T-helper 22 cell (primary cell): ENCODE data around the gene TTC12.
"Not testable (repeated sequence)": the region's sequence is repeated elsewhere in the genome, so short reads cannot be mapped to it uniquely, and the experiment has no call there.

Experiments
- DNase-seq: peaks from one replicate; pipeline ENCODE4 v3.0.0-alpha.2; 2020; ENCODE audit warnings: low read depth

TTC12 gene

GRCh38 chr11:113286509-113287497 lies 27.6 kb upstream of the TTC12 start:
- DNase-seq = no peak

GRCh38 chr11:113287801-113288200 lies 26.6 kb upstream of the TTC12 start:
- DNase-seq = no peak

DNA sequence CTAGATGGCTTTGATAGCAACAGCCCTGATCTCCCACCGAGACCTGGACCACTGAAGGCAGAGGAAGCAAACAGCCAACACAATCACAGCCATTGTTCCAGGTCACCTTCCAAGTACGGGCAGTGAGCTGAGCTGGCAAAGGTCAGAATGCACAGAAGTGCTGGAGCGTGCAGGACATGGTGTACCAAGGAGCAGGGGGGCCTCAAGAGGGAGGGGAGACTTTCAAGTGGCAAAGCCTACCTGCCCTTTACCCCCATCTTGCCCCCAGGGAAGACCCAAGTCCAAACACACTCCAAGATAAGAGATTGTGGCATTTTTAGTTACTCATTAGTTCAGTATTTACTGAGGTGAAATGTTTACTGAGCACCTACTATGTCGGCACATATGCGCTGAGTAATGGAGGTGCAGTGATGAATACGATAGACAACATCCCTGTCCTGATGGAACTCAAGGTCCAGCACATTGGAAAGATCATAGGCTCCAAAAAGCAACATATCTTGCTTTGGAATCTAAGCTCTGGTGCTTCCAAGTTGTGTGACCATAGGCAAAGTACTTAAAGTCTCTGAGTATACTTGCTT lies 26.0 kb upstream of the TTC12 start:
- no peak for DNase-seq

- DNase-seq = peak; percentile 20
Measured at GRCh38 chr11:113289431-113290187, 24.8 kb upstream of the TTC12 start.

- no peak for DNase-seq
Measured at GRCh38 chr11:113293936-113294335, 20.4 kb upstream of the TTC12 start.

DNA sequence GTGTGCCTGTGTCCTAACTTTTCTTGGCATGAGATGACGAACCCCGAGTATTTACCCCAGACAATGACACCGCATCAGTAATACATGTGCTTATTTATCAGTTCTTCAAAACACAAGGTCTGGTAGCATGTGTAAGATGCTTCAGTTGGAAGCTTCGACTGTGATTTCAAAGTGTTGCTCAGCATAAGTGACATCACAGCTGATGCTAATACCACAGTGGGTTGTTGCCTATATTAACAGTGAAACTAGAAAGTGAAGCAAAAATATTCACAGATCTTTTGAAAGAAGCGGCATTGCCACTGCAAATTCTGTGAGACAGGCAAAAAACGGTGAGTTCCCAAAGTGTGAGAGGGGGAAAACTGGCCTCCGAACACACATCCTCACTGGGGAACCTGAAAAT lies 18.4 kb upstream of the TTC12 start:
- DNase-seq = no peak

DNA sequence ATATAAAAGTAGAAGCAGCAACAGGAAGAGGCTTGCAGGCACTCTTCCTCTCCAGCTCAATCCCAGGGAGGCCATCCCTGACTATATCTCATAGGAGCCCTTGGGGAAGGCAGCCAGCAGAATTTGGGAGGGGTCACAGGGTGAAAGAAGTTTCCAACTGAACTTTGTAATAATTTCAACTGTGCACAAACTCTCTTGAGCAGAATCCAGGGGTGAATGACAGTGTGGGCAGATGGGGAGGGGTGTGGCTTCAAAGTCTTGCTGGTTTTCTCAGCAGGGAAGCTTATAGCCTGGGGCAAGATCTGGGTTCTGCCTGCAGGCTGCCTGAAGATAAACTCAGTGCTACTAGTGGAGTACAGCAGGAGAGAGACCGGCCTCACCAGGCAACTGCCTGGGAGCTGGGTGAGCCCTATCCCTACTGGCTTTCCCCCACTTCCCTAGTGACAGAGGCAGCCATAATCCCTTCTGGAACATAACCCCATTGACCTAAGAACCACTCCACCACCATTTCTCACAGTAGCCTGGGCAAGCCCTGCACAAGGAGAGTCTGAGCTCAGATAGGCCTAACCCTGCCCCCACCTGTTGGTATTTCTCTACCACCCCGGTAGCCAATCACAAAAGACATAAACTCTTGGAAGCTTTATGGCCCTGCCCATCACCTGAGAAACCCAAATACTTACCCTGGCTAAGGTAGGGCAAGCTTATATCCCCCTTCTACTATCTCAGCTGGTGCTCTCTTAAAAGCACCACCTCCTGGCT lies 17.8 kb upstream of the TTC12 start:
- DNase-seq = no peak

GRCh38 chr11:113298496-113298895 lies 15.9 kb upstream of the TTC12 start:
- not testable (repeated sequence) for DNase-seq

DNA sequence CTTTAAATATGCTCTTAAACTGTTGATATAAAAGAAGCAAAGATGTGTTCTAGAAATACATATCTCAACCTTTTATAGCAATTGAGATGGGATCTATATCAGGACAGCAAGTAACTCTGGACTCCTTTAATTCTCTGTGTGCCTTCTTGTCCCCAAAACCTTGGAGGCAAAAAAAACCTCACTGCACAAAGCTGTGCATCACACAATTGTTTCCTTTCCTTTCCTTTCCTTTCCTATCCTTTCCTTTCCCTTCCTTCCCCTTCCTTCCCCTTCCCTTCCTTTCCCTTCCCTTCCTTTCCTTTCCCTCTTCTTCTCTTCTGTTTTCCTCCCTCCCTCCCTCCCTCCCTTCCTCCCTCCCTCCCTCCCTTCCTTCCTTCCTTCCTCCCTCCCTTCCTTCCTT lies 9.5 kb upstream of the TTC12 start:
- DNase-seq = no peak

- peak; percentile 40 for DNase-seq
Measured at GRCh38 chr11:113305440-113306336, 8.7 kb upstream of the TTC12 start.

GRCh38 chr11:113308601-113309000 lies 5.8 kb upstream of the TTC12 start:
- DNase-seq = no peak

DNA sequence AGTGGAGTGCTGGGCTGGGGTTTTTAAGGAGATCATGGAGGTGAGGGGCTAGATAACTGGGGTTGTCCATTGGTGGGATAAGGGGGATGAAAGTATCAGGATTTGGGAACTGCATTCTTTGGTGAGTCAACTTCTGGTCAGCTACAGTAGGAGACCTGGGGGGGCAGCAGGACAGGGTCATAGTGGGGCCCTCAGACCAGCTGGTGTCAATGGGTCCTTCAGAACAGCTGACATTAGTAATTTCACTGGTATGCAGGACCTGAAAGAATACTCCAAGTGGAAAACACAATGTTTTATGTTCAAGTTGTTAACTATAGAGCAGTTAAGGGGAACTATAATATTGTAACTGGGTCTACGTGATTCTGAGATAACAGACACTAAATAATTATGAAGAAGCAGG lies 2.8 kb upstream of the TTC12 start:
- no peak for DNase-seq

- no peak for DNase-seq
Measured at GRCh38 chr11:113313601-113314000, 782 bp upstream of the TTC12 start.

- no peak for DNase-seq
Measured at GRCh38 chr11:113314065-113314388, 356 bp upstream of the TTC12 start.

- DNase-seq = no peak
Measured at GRCh38 chr11:113315811-113316210, 1.4 kb downstream of the TTC12 start.

DNA sequence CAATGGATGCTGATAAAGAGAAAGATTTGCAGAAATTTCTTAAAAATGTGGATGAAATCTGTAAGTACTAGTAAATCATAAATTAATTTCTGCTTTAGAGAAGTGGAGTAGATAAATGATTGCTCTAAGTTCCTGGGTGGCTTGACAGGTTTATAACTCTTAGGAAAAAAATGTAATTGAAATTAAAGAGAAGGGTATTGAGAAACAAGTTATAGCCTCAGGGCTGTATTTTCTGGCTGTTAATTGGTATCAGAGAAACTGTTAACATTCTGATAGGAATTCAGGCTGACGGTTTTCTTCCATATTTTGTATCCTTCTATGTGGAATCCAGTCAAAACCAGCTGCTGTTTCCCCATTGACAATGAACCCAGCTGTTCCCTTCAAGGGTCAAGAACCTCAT lies 1.9 kb downstream of the TTC12 start:
- no peak for DNase-seq

DNA sequence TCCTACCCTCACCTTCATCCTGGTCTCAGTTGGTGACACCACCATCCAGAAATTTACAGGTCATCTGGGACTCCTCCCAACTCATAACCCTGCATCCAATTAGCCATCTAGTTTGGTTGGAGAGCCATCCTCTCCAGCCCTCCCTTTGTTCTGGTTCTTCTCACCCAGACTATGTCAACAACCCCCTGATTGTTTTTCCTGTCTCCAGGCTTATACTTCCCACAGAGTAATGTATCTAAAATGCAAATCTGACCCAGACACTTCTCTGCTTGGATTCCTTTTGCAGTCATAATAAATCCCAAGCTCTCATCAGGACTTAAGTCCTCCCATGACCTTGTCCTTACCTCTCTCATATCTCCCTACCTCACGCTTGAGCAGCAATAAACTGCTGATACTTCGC lies 3.0 kb downstream of the TTC12 start:
- no peak for DNase-seq

DNA sequence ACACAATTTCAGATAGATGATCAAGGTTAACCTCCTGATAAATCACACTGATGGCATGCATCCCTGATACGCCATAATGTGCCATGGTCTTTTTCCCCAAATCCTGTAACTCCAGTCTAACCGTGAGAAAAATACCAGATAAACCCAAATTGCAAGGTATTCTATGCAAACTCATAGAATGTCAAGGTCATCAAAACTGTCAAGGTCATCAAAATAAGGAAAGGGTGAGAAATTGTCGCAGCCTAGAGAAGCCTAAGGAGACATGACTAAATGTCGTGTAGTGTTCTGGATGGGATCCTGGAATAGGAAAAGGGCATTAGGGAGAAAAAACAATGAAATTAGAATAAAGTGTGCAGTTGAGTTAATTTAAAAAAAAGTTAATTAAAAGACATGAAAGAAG lies 4.7 kb downstream of the TTC12 start:
- no peak for DNase-seq

DNA sequence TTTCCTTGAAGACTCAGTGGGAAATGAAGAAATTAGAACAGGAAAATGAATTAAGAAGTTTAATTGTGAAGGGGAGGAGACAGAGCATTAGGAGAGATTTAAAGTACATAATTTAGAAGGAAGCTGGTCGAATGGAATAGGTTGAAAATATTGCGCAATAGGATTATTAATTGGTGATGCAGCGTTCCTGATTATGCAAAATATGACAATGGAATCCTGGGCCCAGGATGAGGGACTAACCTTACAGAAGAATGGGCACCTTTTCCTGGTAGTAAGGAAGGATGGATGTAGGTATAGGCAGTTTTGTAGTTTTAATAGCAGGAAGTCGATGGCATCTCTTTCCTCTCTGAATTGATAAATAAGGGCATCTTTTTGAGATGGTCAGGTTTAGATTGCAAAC lies 7.8 kb downstream of the TTC12 start:
- DNase-seq = no peak

DNA sequence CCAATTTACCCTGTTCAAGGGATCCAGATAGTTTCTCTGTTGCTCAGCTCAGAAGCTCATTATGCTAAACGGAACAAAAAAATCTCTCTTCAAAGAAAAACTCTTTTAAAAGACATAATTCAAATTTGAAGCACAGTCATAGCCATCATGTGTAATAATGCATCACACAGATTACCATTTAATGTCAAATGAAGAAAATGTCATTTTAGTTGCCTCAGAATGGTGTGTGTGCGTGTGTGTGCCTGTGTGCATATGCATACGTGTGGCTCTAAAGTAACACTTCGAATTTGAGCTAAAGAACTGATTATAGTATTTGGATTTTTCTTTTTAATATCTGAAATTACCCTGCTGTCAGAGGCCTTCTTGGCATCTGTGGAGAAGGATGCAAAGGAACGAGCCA lies 9.9 kb downstream of the TTC12 start:
- no peak for DNase-seq

DNA sequence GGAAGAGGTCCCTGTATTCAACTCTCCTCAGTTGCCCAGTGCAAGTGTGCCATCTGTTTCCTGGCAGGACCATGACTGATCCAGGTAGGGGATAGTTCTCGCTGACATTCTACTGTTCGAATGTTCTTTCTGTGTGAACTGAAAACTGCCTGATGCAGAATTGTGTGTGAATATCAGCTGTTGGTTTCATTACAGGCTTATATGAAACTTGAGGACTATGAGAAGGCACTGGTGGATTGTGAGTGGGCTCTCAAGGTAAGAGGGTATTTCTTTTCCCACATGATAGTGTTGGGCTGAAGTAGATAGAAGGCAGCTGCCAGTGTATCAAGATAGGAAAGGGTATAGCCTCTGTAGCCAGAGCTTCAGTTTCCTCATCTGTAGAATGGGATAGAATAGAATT lies 15.3 kb downstream of the TTC12 start:
- no peak for DNase-seq
